Neural cell (in vitro differentiated cells): ENCODE data around the gene LARP1. TPM values are rescaled to one million over a fixed set of nuclear protein-coding genes. Genes with fewer than 3 reads are reported as not detected.

Experiments
- H2AFZ ChIP-seq: fragments of 200-600, 300-800 bp; sonication (generic), shearing (Covaris generic); 2 replicates; pipeline ENCODE4 v1.6.0; 2014; ENCODE audit warnings: low read depth, mild to moderate bottlenecking, antibody characterized with exemption, low read length, moderate library complexity
- H3F3A ChIP-seq: fragments of 200-600 bp; shearing (Covaris generic); 2 replicates; pipeline ENCODE4 v1.6.1; 2016; ENCODE audit warnings: mild to moderate bottlenecking, moderate library complexity, mixed read lengths, antibody characterized with exemption, low read length; ENCODE audit not compliant: insufficient read depth, poor library complexity, severe bottlenecking
- H3K27ac ChIP-seq: fragments of 200-600, 300-800 bp; sonication (generic), shearing (Covaris generic); 2 replicates; pipeline ENCODE4 v1.5.1; 2014; ENCODE audit warnings: mild to moderate bottlenecking, low read length, moderate library complexity
- H3K27me3 ChIP-seq: fragments of 300-800, 200-600 bp; sonication (generic), shearing (Covaris generic); 2 replicates; pipeline ENCODE4 v1.6.0; 2014; ENCODE audit warnings: mild to moderate bottlenecking, low read depth, low read length, moderate library complexity; ENCODE audit not compliant: insufficient read depth
- H3K36me3 ChIP-seq: fragments of 300-800, 200-600 bp; sonication (generic), shearing (Covaris generic); 2 replicates; pipeline ENCODE4 v1.5.1; 2014; ENCODE audit warnings: mild to moderate bottlenecking, antibody characterized with exemption, low read length, moderate library complexity; ENCODE audit not compliant: insufficient read depth
- H3K4me2 ChIP-seq: fragments of 300-800, 200-600 bp; sonication (generic), shearing (Covaris generic); 2 replicates; pipeline ENCODE4 v1.6.0; 2014; ENCODE audit warnings: mild to moderate bottlenecking, low read length
- H3K4me3 ChIP-seq: fragments of 300-800, 200-600 bp; sonication (generic), shearing (Covaris generic); 2 replicates; pipeline ENCODE4 v1.5.1; 2014; ENCODE audit warnings: mild to moderate bottlenecking, low read length, moderate library complexity
- H3K79me2 ChIP-seq: fragments of 200-600 bp; shearing (Covaris generic); replicated peaks from 2 replicates; pipeline ENCODE4 v1.6.0; 2014; ENCODE audit warnings: mild to moderate bottlenecking, low read length, moderate library complexity; ENCODE audit not compliant: insufficient read depth
- H3K9ac ChIP-seq: fragments of 300-800, 200-600 bp; sonication (generic), shearing (Covaris generic); 2 replicates; pipeline ENCODE4 v1.6.1; 2016; ENCODE audit warnings: mild to moderate bottlenecking, low read length, mixed read lengths
- H3K9me2 ChIP-seq: fragments of 200-600 bp; shearing (Covaris generic); 2 replicates; pipeline ENCODE4 v1.6.1; 2016; ENCODE audit warnings: mild to moderate bottlenecking, low read length, mixed read lengths; ENCODE audit not compliant: insufficient read depth
- H3K9me3 ChIP-seq: fragments of 200-600, 300-800 bp; sonication (generic), shearing (Covaris generic); 2 replicates; pipeline ENCODE4 v1.6.1; 2016; ENCODE audit warnings: mild to moderate bottlenecking, mixed run types, low read length, moderate library complexity, mixed read lengths
- H4K20me1 ChIP-seq: fragments of 200-600 bp; shearing (Covaris generic); 2 replicates; pipeline ENCODE4 v1.6.1; 2016; ENCODE audit warnings: mild to moderate bottlenecking, mixed run types; ENCODE audit not compliant: insufficient read depth
- CTCF ChIP-seq: fragments of 450-650 bp; IDR thresholded peaks from 2 replicates; pipeline ENCODE4 v1.5.1; 2014; ENCODE audit warnings: antibody characterized with exemption, mild to moderate bottlenecking, moderate library complexity; ENCODE audit not compliant: poor library complexity, severe bottlenecking
- EP300 ChIP-seq: fragments of 450-650 bp; conservative IDR thresholded peaks from 2 replicates; pipeline ENCODE4 v1.6.1; 2014; ENCODE audit warnings: antibody characterized with exemption, mild to moderate bottlenecking, moderate library complexity; ENCODE audit not compliant: poor library complexity, severe bottlenecking
- EZH2 ChIP-seq: fragments of 200-600, 300-800 bp; shearing (Covaris generic), sonication (generic); IDR thresholded peaks from 2 replicates; pipeline ENCODE4 v1.6.1; 2014; ENCODE audit warnings: antibody characterized with exemption, low read length, borderline replicate concordance, mild to moderate bottlenecking; ENCODE audit not compliant: insufficient read depth, poor library complexity, severe bottlenecking
- MXI1 ChIP-seq: fragments of 450-650 bp; conservative IDR thresholded peaks from 2 replicates; pipeline ENCODE4 v1.6.1; 2014; ENCODE audit warnings: antibody characterized with exemption, mild to moderate bottlenecking; ENCODE audit not compliant: poor library complexity, severe bottlenecking
- POLR2AphosphoS5 ChIP-seq: IDR thresholded peaks from 2 replicates; pipeline ENCODE4 v1.6.1; 2012
- RAD21 ChIP-seq: fragments of 450-650 bp; conservative IDR thresholded peaks from 2 replicates; pipeline ENCODE4 v1.6.1; 2014; ENCODE audit warnings: antibody characterized with exemption, mild to moderate bottlenecking, moderate library complexity
- SMC3 ChIP-seq: fragments of 450-650 bp; conservative IDR thresholded peaks from 2 replicates; pipeline ENCODE4 v1.6.1; 2014; ENCODE audit warnings: antibody characterized with exemption, mild to moderate bottlenecking, moderate library complexity; ENCODE audit not compliant: poor library complexity
- TAF1 ChIP-seq: IDR thresholded peaks from 2 replicates; pipeline ENCODE4 v1.6.1; 2012; ENCODE audit warnings: low read depth
- polyA plus RNA-seq: library from polyadenylated mRNA; depleted of rRNA; stranded (reverse); fragments of >200 nt; gene quantifications from 2 replicates; pipeline ENCODE4 v1.2.3, GENCODE V29; 2014
- TF ChIP-seq, protein P1 (sequence below): IDR thresholded peaks from 2 replicates; pipeline ENCODE4 v1.6.1; 2012; ENCODE audit warnings: borderline replicate concordance

Gene LARP1
- polyA plus RNA-seq, 1 donor from 2014 or later: 36.1 TPM

GRCh38 chr5:154721481-154722058 is 33.6 kb upstream of the LARP1 start:
- H3K36me3 ChIP-seq: no peaks in the 10 kb centered on the region
- H3K4me3 ChIP-seq: no peak overlapping the region
- H2AFZ ChIP-seq: no peak overlapping the region
- H3F3A ChIP-seq: no peaks in the 10 kb centered on the region
- H3K79me2 ChIP-seq: no peaks in the 10 kb centered on the region
- no peak overlapping the region for H3K9ac ChIP-seq
- H3K27me3 ChIP-seq: no peaks in the 10 kb centered on the region
- H3K27ac ChIP-seq: no peak overlapping the region
- TF ChIP-seq CTCF: no peak
- TF ChIP-seq EP300: no peak
- no peak for TF ChIP-seq POLR2AphosphoS5
- H3K9me3 ChIP-seq: no peaks in the 10 kb centered on the region
- H3K4me2 ChIP-seq: no peak overlapping the region
- no peaks in the 10 kb centered on the region for H3K9me2 ChIP-seq
- no peaks in the 10 kb centered on the region for H4K20me1 ChIP-seq

GRCh38 chr5:154722097-154722496 is 33.1 kb upstream of the LARP1 start:
- Histone ChIP-seq H4K20me1 (no peaks in the 10 kb centered on the region), H3K27me3 (no peaks in the 10 kb centered on the region), H3K36me3 (no peaks in the 10 kb centered on the region), H3K79me2 (no peaks in the 10 kb centered on the region), H3K9me3 (no peaks in the 10 kb centered on the region), H3F3A (no peaks in the 10 kb centered on the region), H3K4me2 (no peak overlapping the region), H3K9ac (no peak overlapping the region), H3K27ac (no peak overlapping the region), H3K4me3 (no peak overlapping the region), H2AFZ (no peak overlapping the region), H3K9me2 (no peaks in the 10 kb centered on the region)
- TF ChIP-seq TAF1 (no peak), EZH2 (no peak), POLR2AphosphoS5 (no peak), MXI1 (no peak), EP300 (no peak), CTCF (no peak), RAD21 (no peak), SMC3 (no peak)
- TF ChIP-seq, protein P1, sequence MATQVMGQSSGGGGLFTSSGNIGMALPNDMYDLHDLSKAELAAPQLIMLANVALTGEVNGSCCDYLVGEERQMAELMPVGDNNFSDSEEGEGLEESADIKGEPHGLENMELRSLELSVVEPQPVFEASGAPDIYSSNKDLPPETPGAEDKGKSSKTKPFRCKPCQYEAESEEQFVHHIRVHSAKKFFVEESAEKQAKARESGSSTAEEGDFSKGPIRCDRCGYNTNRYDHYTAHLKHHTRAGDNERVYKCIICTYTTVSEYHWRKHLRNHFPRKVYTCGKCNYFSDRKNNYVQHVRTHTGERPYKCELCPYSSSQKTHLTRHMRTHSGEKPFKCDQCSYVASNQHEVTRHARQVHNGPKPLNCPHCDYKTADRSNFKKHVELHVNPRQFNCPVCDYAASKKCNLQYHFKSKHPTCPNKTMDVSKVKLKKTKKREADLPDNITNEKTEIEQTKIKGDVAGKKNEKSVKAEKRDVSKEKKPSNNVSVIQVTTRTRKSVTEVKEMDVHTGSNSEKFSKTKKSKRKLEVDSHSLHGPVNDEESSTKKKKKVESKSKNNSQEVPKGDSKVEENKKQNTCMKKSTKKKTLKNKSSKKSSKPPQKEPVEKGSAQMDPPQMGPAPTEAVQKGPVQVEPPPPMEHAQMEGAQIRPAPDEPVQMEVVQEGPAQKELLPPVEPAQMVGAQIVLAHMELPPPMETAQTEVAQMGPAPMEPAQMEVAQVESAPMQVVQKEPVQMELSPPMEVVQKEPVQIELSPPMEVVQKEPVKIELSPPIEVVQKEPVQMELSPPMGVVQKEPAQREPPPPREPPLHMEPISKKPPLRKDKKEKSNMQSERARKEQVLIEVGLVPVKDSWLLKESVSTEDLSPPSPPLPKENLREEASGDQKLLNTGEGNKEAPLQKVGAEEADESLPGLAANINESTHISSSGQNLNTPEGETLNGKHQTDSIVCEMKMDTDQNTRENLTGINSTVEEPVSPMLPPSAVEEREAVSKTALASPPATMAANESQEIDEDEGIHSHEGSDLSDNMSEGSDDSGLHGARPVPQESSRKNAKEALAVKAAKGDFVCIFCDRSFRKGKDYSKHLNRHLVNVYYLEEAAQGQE: no peak
